Activated CD4-positive, alpha-beta T cell treated with anti-CD3 and anti-CD28 coated beads, Interleukin-2, amount 50 U/mL, for 1 hour (primary cell): ENCODE data around the gene ALDH1L1.

Source experiments
- DNase-seq: peaks from one replicate; pipeline ENCODE4 v3.0.0-alpha.2; 2020

The ALDH1L1 gene

DNA sequence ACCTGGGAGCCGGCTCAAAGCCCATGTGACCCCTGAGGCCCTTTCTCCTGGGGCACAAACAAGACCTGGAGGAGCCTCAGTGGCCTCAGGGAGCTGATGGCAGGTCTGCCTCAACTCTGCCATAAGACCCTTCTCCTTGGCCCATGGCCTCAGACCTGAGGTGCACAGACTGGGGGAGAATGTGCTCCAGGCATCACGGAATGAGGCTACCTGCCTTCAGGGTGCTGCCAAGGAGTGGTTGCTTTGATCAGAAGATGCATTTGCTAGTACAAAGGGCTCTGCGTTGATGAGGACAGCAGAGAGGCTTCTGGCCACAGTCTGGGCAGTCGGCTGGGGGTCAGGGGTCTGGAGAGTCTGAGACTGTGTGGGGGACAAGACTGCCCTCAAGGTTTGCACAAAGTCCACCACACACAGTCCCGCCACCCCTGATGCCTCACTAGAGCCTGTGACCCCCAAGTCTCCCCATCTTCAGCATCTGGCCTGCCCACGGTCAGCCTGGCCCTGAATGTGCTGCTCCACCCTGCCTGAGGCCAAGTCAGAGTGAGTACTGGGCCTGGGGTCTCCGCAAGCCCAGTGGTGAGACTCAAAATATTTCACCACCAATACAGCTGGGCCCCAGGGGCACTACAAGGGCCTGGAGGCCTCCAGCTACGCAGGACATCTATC lies 26.6 kb downstream of the ALDH1L1 start:
- DNase-seq: no peak

GRCh38 chr3:126152901-126153694 lies 27.3 kb downstream of the ALDH1L1 start:
- no peak for DNase-seq

DNA sequence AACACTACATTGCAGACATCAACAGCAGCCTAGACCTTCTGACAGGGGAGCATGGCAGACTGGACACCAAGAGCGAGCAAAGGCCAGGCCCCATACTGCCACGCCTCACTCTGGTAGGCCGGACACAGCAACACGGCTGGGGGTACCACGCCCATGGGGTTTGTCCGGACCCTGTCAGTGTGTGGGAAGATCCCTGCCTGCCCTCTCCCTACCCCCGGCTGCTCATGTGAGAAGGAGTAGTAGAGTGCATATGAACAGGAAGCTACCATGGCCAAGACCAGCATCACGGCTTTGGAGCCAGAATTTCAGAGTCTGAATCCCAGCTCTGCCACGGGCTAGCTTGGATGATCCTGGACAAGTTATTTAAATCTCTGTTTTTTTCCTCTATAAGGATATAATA lies 27.9 kb downstream of the ALDH1L1 start:
- DNase-seq: no peak

- no peak for DNase-seq
These were observed 28.7 kb downstream of the ALDH1L1 start for GRCh38 chr3:126151562-126152302.

DNA sequence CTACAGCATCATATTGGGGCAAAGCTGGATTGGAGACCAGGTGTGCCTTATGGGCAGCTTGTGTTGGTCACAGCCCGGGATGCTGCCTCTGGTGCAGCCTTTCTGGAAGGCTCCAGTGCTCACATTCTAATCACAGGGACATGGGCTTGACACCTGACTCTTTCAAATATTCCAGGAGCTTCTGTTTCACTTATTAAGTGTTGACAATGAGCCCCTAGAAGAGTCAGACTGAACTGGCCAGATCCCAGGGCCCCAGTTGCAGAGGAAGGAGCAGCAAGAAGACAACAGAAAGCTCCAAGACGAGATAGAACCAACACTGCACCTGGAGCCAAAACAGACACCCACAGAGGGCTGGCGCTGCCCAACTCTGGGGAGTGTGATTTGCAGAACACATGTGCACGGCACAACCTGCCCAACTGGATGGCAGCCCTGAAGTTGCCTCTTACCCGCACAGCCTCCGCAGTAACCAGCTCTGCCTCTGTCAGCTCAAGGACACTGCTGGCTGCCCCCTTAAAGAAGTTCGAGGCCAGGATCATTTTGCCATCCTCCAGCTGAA lies 30.3 kb downstream of the ALDH1L1 start:
- DNase-seq: no peak

GRCh38 chr3:126149256-126149902 lies 31.0 kb downstream of the ALDH1L1 start:
- no peak for DNase-seq

DNA sequence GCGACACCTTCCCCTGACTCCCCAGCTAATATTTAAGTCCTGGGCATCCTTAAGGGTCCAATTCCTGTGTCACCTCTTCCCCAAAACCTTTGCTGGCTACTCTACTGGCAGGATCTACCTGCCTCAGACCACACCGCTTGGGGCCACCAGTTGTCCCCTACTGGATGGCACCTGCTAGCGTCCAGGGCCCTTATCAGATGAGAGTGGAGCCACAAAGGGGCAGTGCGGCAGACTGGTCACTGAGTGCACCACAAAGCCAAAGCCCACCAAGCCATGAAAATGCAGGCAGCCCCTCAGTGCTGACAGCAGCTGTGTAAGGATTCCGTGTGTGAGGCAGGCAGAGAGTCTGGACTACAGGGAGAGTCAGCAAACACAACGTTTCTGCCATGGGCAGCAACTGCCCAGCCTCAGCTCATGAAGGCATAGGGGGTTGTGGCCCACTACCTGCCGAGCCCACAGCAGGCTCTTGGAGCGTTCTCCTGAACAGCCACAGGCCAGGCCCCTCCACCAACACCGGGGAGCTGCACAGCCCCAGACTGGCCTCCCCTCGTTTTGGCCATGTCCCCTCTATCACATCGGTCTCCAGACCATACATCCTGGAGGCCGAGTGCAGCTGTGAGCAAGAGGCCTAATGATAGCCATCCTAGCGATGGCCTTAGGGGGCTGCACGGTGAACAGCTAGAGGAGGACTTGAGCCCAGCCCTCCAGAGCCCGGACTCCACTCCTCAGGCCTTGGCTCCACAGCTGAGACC lies 32.3 kb downstream of the ALDH1L1 start:
- no peak for DNase-seq

DNA sequence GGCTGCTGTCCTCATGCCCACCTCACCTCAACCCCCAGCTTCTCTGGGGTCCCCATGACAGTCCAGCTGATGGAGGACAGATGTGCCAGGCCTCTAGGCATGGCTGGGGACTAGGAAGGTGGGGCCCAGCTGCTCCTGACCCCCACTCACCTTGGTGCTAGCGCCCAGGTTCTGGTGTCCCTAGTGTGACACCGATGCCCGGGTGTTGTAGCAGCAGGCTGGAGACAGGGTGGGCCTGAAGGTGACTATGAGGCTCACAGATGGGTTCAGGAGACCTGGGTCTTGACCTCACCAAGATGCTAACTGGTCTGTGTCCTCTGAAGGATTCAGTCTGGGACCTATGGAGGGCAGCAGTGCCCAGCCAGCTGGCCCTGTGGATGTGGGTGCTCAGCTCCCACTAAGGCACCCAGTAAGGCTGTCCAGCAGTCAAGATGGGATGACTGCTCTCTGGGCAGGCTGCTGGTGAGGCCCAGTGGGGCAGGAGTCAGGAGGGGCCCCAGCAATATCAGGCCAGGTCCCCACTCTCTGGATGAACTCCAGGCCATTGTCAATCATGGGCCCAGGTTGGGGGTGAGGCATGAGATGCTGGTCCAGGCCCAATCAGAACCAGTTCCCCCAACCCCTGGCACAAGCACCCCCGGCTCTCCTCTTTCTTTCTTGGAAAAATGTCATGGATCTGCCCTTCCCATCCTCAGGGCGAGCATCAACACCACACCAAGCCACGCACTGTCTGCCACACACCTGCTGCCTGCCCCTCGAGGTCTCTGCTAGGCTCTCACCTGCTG lies 33.0 kb downstream of the ALDH1L1 start:
- no peak for DNase-seq

DNA sequence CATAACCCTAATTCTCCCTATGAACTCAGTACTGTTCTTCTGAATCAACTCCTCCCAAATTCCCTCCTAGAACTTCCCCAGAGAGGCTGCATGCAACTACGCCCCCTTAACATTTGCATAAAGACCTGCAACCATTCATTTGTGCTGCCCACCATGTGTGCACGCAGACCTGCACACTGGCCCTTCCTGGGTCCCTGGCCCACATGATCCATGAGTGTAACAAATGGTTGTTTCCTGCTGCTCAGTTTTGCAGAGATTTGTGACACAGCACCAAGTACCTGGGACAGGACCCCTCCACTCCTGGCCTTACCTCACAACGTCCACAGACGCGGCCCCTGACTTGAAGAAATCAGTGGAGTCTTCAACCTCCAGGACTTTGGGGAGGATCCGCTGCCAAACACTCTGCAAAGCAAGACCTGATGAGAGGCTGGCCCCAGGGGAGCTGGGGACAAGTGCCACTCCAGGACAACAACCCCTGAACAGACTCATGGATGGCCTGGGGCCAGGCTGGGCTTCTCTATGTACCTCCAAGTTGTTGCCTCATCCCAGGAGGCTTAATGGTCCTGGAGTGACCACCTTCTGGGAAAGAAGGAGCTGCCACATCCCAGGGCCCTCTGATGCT lies 33.8 kb downstream of the ALDH1L1 start:
- DNase-seq: no peak

- no peak for DNase-seq
These were observed 34.4 kb downstream of the ALDH1L1 start for GRCh38 chr3:126146034-126146433.

DNA sequence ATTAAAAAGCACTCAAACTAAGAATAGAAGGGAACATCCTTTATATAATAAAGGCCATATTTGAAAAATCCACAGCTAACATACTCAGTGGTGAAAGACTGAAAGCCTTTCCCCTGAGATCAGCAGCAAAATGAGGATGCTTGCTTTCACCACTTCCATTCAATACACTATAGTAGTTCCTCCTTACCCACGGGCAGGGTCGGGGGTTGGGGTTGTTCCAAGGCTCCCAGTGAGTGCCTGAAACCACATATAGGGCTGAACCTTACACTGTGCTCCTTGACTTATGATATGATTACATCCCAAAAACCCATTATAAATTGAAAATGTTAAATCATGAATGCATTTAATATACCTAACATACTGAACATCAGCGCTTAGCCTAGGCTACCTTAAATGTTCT lies 37.7 kb downstream of the ALDH1L1 start:
- DNase-seq: no peak

DNA sequence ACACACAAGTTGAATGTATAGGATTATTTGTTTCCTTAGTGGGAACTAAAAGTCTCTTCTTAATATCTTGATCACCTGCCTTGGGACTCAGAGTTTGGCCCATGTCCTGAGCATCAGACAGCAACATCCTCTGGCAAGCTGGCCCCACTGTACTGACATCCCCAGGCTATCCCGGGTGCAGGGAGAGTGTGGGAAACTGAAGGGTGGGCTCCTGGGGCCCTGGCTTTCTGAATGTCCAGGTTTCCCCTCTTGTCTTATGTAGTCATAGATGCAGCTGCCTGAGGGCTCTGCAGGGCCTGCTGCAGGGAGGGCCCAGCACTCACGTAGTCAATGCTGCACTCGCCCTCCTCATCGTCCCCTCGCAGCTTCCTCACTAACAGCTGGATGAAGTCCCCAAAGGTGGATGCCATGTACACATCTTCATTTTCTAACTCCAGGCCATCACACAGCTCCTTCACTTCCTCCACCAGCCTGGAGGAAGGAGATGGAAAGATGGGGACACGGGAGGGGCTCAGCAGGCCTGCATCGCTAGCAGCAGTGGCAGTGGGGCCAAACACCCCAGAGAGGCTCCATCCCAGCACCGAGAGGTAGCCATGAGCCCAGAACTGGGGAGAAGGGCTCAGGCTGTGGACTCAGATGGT lies 42.8 kb downstream of the ALDH1L1 start:
- DNase-seq: no peak

DNA sequence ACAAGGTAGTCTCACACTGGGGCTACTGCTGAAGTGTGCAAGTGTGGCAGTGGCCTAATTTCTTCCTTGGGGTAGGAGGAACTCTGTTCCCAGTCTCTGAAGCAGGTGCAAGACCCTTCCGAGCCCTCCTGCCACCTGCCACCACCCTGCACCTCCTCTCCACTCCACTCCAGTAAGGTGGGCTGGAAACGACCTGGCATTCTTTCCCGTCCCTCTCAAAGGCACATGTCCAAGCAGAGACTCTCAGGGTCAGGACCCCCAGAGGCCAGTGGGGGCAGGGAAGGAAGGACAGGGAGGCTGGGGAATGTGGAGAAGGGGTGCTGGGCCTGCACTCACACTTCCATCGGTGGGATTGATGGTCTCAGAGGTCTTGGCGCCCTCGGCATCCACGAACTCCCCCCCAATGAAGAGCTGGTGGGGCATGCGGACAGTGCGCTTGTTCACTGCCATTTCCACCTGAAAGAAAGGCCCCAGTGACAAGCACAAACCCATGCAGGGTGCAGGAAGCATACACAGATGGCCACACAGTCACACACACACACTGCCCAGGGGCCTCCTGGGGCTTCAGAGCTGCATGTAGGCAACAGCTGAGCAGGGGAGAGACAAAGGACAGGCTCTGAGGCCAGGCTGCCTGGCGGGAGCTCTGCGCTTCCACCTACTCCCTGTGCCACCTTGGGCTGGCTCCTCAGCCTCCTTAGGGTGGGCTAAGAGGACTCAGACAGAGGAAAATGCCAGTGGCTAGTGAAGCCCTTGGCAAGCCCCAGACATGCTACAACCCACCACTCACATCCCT lies 43.8 kb downstream of the ALDH1L1 start:
- DNase-seq: no peak

- no peak for DNase-seq
These were observed 44.8 kb downstream of the ALDH1L1 start for GRCh38 chr3:126135406-126136076.

GRCh38 chr3:126135071-126135405 lies 45.3 kb downstream of the ALDH1L1 start:
- no peak for DNase-seq

DNA sequence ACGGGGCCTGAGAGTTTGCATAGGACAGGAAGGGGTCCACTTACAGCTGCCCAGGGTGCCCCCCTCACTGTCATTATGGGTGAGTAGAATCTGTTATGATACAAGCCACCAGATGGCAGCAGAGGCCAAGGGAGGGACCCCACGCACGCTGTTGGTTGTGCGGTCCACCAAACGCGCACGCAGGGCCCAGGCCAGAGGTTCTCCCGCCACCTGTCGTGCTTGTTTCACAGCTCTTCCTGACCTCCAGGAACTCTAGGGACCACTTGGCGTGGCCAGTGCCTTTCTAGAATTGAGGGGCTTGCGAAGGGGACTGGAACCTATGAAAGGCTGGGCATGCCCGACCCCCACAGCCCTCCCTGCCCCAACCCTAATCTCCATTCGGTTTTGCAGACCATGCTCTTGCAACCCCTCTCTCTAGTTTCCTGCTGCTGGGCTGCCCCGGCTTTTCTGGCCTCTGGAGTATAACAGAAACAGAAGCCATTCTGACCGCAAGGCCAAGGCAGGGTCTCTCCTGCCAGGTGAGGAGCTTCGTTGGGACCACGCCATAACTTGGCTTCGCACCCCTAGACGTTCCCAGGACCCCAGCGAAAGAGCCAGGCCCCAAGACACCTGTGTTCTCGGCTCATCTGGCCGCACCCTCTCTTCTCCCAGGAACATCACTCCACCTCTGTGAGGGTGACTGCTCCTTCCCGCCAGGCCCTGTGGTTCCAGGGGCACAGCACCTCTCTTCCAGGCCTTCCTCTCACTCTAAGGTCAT lies 46.0 kb downstream of the ALDH1L1 start:
- peak; percentile 39 for DNase-seq

DNA sequence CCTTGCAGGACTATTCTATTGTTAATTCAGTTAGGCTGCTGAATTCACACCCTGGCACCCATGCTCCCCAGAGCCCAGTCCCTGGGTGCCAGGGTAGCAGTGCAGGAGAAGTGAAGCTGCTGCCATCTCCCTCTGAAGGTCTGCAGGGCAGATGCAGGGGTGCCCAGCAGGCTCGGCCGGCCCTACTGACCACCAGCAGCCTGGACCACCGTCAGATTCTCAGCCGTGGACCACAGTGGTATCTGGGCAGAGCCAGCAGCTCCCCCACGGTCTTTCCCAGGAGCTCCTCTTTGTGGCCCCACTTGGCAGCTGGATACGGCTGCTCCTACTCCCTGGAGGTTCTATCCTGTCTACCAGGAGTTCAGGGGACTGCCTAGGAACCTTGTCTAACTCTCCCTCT lies 46.8 kb downstream of the ALDH1L1 start:
- DNase-seq: no peak
